CD4-positive, alpha-beta T cell (primary cell): ENCODE results near the gene RAD51B. TPM values are rescaled to one million over a fixed set of nuclear protein-coding genes. Genes with fewer than 3 reads are reported as not detected.
"Not testable (repeated sequence)": the region's sequence is repeated elsewhere in the genome, so short reads cannot be mapped to it uniquely, and the experiment has no call there.

ENCODE experiments used
- ATAC-seq: fragments of 200-7000 bp; cut with Tn5 transposase; one replicate; pipeline ENCODE4 v1.10.0; 2022; ENCODE audit warnings: mild to moderate bottlenecking; ENCODE audit not compliant: poor library complexity
- CTCF ChIA-PET: fragments of 350-600 bp; sonication (Branson Sonifier 250); formaldehyde crosslinking; loops from one replicate; lab custom pipeline; 2021; ENCODE audit warnings: antibody characterized with exemption, inconsistent platforms; lab: Charles Lee
- POLR2A ChIA-PET: fragments of 350-600 bp; sonication (Branson Sonifier 250); formaldehyde crosslinking; loops from one replicate; lab custom pipeline; 2021; ENCODE audit warnings: antibody characterized with exemption, inconsistent platforms; lab: Charles Lee
- DNase-seq, 14 experiments: peaks; one replicate each; pipeline ENCODE4 v3.0.0-alpha.2; 2013 to 2020; ENCODE audit warnings: mixed read lengths in 2 of 14
- H3K27ac ChIP-seq, 2 donors: one replicate each; pipeline versions ENCODE4 v1.5.1 to v1.7.0; 2013; ENCODE audit warnings: low read length in 2 of 2, low read depth in 1 of 2, mild to moderate bottlenecking in 1 of 2
- H3K27me3 ChIP-seq, 2 experiments: 1 replicate in 1 of 2; 2 replicates in 1 of 2; pipeline versions ENCODE4 v1.6.1 to v1.7.0; 2013; ENCODE audit warnings: low read length in 2 of 2, control low read depth in 1 of 2, mild to moderate bottlenecking in 1 of 2, moderate library complexity in 1 of 2; ENCODE audit not compliant: insufficient read depth in 2 of 2, control insufficient read depth in 1 of 2
- H3K36me3 ChIP-seq: one replicate; pipeline ENCODE4 v1.6.1; 2013; ENCODE audit warnings: low read length, control low read depth; ENCODE audit not compliant: insufficient read depth
- H3K4me1 ChIP-seq: one replicate; pipeline ENCODE4 v1.6.1; 2013; ENCODE audit warnings: low read length, control low read depth; ENCODE audit not compliant: insufficient read depth
- H3K4me3 ChIP-seq: one replicate; pipeline ENCODE4 v1.5.1; 2013; ENCODE audit warnings: mild to moderate bottlenecking, low read length, moderate library complexity
- H3K9me3 ChIP-seq, 2 experiments: 1 replicate in 1 of 2; 2 replicates in 1 of 2; pipeline versions ENCODE4 v1.6.1 to v1.7.0; 2013; ENCODE audit warnings: low read length in 2 of 2, mild to moderate bottlenecking in 2 of 2, control low read depth in 1 of 2, moderate library complexity in 1 of 2; ENCODE audit not compliant: control insufficient read depth in 1 of 2, insufficient read depth in 1 of 2
- H3K27ac Mint-ChIP-seq: one replicate; pipeline ENCODE4 v1.8.0; 2020; ENCODE audit warnings: mixed read lengths
- H3K27me3 Mint-ChIP-seq: one replicate; pipeline ENCODE4 v1.8.0; 2021; ENCODE audit warnings: mixed read lengths
- H3K36me3 Mint-ChIP-seq: one replicate; pipeline ENCODE4 v1.8.0; 2021; ENCODE audit warnings: low read depth, mixed read lengths
- H3K4me1 Mint-ChIP-seq: one replicate; pipeline ENCODE4 v1.8.0; 2021; ENCODE audit warnings: low read depth, mixed read lengths
- H3K4me3 Mint-ChIP-seq: one replicate; pipeline ENCODE4 v1.8.0; 2020; ENCODE audit warnings: mild to moderate bottlenecking, mixed read lengths
- H3K9me3 Mint-ChIP-seq: one replicate; pipeline ENCODE4 v1.8.0; 2020; ENCODE audit warnings: mixed read lengths
- intact Hi-C, 2 experiments: fragments of 100-400 bp; cut with DNase I in 1 of 2; cut with micrococcal nuclease in 1 of 2; formaldehyde crosslinking; loops; one replicate each; pipeline versions ENCODE4 v1.15.1 to v1.9.0; 2023 to 2025; cut with DNase I, micrococcal nuclease
- total RNA-seq, 174 experiments: library from RNA in 2 of 174; stranded (reverse) in 2 of 174; gene quantifications; one replicate each; pipeline ENCODE4 v1.2.3 and lab custom pipeline; 2021 to 2026
- TF ChIP-seq, protein P1 (sequence below): fragments of 200-600 bp; IDR thresholded peaks from one replicate; pipeline ENCODE4 v1.8.0; 2022; ENCODE audit warnings: antibody characterized with exemption, mild to moderate bottlenecking

RAD51B gene
- total RNA-seq, 2 experiments from 2014 or later: 18.4 to 20.0 TPM

DNA sequence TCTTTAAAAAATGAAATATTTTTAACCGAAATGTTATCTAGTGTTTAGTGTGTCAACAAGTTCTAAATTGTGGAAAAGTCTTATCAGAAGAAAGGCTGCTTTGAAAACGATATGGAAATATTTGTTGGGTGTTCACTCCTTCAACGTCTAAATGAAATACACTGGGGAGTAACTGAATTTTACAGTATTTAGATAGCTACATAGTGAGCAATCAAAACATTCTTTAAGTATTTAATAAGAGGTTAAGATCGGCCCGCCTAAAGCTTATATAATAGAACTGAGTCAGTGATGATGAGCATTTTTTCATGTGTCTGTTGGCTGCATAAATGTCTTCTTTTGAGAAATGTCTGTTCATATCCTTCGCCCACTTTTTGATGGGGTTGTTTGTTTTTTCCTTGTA, 228.3 kb downstream of the RAD51B start:
- Mint-ChIP-seq H3K4me3 (no peak overlapping the region), H3K27me3 (no peaks in the 10 kb centered on the region), H3K9me3 (peaks cover 2% of the 10 kb centered on the region), H3K27ac (no peak overlapping the region), H3K4me1 (no peaks in the 10 kb centered on the region), H3K36me3 (peaks cover 22% of the 10 kb centered on the region)
- Histone ChIP-seq H3K4me1 (no peaks in the 10 kb centered on the region), H3K9me3 (no peaks in the 10 kb centered on the region), H3K4me3 (no peak overlapping the region), H3K27me3 (no peaks in the 10 kb centered on the region), H3K36me3 (no peaks in the 10 kb centered on the region), H3K27ac (no peak overlapping the region)
- TF ChIP-seq, protein P1, sequence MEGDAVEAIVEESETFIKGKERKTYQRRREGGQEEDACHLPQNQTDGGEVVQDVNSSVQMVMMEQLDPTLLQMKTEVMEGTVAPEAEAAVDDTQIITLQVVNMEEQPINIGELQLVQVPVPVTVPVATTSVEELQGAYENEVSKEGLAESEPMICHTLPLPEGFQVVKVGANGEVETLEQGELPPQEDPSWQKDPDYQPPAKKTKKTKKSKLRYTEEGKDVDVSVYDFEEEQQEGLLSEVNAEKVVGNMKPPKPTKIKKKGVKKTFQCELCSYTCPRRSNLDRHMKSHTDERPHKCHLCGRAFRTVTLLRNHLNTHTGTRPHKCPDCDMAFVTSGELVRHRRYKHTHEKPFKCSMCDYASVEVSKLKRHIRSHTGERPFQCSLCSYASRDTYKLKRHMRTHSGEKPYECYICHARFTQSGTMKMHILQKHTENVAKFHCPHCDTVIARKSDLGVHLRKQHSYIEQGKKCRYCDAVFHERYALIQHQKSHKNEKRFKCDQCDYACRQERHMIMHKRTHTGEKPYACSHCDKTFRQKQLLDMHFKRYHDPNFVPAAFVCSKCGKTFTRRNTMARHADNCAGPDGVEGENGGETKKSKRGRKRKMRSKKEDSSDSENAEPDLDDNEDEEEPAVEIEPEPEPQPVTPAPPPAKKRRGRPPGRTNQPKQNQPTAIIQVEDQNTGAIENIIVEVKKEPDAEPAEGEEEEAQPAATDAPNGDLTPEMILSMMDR: no peak
- CTCF ChIA-PET: no interaction called here
- intact Hi-C loops: no loop called here
- POLR2A ChIA-PET: no interaction called here
- ATAC-seq: no peak
- no peak for DNase-seq

- intact Hi-C loops, H3K4me3 Mint-ChIP-seq, ATAC-seq, H3K27me3 ChIP-seq, H3K36me3 ChIP-seq, H3K27ac Mint-ChIP-seq, POLR2A ChIA-PET, H3K9me3 Mint-ChIP-seq, H3K4me3 ChIP-seq, H3K27ac ChIP-seq, DNase-seq, H3K27me3 Mint-ChIP-seq, H3K4me1 Mint-ChIP-seq, CTCF ChIA-PET, H3K9me3 ChIP-seq, H3K4me1 ChIP-seq: not testable (repeated sequence)
- peaks cover 22% of the 10 kb centered on the region for H3K36me3 Mint-ChIP-seq
These were observed 229.2 kb downstream of the RAD51B start for GRCh38 chr14:68048815-68049214.

DNA sequence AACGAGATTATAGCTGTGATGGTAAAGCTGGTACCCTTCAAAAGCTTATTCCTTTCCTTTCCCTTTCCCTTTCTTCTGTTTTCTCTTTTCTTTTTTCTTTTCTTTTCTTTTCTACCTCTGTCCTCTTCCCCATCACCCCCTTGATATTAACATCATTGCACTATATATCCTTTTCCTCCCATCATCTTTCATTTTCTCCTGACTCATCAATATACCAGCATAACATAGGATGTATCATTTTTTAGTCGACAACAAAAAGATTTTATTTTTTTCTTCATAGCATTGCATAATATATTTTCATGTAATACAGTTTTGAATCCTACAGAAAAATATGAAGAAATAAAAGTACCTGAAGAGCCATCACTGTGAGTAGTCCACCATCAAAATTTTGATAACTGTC, 230.6 kb downstream of the RAD51B start:
- TF ChIP-seq, protein P1: no peak
- H3K9me3 Mint-ChIP-seq: peaks cover 2% of the 10 kb centered on the region
- no peaks in the 10 kb centered on the region for H3K27me3 Mint-ChIP-seq
- no peaks in the 10 kb centered on the region for H3K36me3 ChIP-seq
- no peaks in the 10 kb centered on the region for H3K9me3 ChIP-seq
- H3K27me3 ChIP-seq: no peaks in the 10 kb centered on the region
- DNase-seq (no peak), ATAC-seq (no peak)
- ChIA-PET CTCF (no interaction called here), POLR2A (no interaction called here)
- no peaks in the 10 kb centered on the region for H3K4me1 Mint-ChIP-seq
- no peak overlapping the region for H3K4me3 Mint-ChIP-seq
- H3K27ac ChIP-seq: no peak overlapping the region
- H3K27ac Mint-ChIP-seq: no peak overlapping the region
- H3K36me3 Mint-ChIP-seq: peaks cover 22% of the 10 kb centered on the region
- no peaks in the 10 kb centered on the region for H3K4me1 ChIP-seq
- intact Hi-C loops: no loop called here
- no peak overlapping the region for H3K4me3 ChIP-seq

- Mint-ChIP-seq H3K4me3 (no peak overlapping the region), H3K27me3 (no peaks in the 10 kb centered on the region), H3K36me3 (peaks cover 22% of the 10 kb centered on the region), H3K4me1 (no peaks in the 10 kb centered on the region), H3K9me3 (peaks cover 2% of the 10 kb centered on the region), H3K27ac (no peak overlapping the region)
- no peak for ATAC-seq
- Histone ChIP-seq H3K9me3 (no peaks in the 10 kb centered on the region), H3K4me1 (no peaks in the 10 kb centered on the region), H3K36me3 (no peaks in the 10 kb centered on the region), H3K27me3 (no peaks in the 10 kb centered on the region), H3K4me3 (no peak overlapping the region), H3K27ac (no peak overlapping the region)
- intact Hi-C loops: no loop called here
- DNase-seq: no peak
- TF ChIP-seq, protein P1: no peak
- CTCF ChIA-PET: no interaction called here
- POLR2A ChIA-PET: no interaction called here
These were observed 231.6 kb downstream of the RAD51B start for GRCh38 chr14:68051146-68051545.
